GM18517 (cell line): ENCODE data around the gene ENTPD2.

ENCODE experiments used
- ATAC-seq: cut with Tn5 transposase; IDR thresholded peaks from one replicate; pipeline ENCODE4 v1.9.1; 2021; ENCODE audit warnings: mild to moderate bottlenecking, moderate library complexity; ENCODE audit not compliant: unreplicated experiment

ENTPD2 gene

GRCh38 chr9:137031904-137032640 is 21.8 kb downstream of the ENTPD2 start, which contains the start of gene FUT7:
Gene FUT7 (minus strand): TSS chr9:137032088. CDS start chr9:137031991, 97 bp downstream.
- ATAC-seq = no peak

- ATAC-seq = no peak
Measured at GRCh38 chr9:137030538-137031527, 23.0 kb downstream of the ENTPD2 start.

DNA sequence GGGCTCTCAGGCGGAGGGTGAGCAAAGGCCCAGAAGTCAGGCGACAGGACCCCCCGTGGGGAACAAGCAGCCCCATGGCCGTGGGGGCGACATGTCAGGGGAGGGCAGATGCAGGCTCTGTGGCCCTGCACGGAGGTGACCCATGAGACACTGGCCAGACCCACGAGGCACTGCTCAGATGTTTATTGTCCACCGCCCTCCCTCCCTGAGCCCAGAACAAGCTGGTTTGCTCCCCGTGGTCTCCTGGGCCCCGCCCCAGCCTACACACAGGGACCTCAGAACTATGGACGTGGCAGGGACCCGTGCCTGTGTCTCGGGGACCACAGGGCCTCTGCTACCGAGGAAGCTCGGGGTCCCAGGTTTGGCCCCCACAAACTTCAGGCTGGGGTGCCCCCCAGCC is 23.9 kb downstream of the ENTPD2 start:
- no peak for ATAC-seq

- ATAC-seq = peak; percentile 42
Measured at GRCh38 chr9:137029058-137029936, 24.6 kb downstream of the ENTPD2 start.

DNA sequence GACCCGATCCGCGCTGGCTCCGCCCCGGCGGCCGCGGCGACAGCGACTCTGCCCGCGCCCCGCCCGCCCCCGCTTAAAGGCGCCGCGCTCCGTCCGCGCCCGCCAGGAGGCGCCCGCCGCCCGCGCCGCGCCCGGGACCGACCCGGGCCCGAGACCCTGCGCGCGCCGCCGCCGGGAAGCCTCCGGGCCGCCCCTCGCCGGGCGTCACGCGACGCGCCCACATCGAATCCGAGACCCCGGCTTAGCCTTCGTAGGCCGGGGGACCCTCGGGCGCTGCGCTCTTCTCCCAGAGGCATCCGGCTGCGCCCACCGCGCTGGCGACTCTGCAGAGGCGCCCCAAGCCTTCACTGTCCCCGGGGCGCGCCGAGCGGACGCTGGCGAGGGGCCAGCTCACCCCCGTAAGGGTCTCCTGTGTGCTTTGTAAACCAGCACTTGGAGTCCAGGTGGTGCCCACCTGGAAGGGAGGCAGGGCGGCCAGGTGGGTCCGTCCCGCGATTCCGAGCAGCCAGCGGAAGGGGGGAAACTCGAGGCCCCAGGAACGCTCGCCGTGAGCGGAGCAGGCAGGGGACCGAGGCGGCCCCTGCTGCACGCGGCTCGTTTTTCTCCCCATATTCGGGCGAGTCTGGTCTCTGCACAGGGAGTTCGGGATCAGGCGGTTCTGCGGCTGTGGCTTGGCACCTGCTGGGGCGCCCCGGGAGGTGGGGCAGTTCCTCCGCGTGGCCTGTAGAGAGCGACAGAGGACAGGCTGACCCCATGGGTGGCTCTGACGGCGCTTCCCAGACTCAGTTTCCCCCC is 25.4 kb downstream of the ENTPD2 start:
- no peak for ATAC-seq

- ATAC-seq = no peak
Measured at GRCh38 chr9:137027369-137028262, 26.2 kb downstream of the ENTPD2 start, which contains the start of gene ABCA2. Gene ABCA2 (minus strand): TSS chr9:137028237. CDS start chr9:137028140, 97 bp downstream.

DNA sequence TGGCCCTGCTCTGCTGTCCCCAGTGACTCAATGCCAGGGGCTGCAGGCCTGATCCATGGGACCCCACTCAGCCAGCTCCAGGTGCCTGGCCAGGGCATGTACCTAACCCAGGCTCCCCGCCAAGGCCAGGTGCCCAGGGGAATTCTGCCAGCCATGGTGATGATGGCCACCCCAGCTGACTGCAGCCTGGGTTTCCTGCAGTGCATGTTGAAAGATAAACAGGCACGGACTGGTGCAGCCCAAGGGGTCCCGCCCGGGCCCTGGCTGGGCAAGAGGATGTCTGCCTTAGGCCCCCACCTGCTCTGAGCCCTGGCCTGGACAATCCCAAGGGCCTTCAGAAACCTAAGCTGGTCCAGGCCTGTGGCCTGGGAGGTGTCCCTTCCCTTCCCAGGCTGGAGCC is 27.0 kb downstream of the ENTPD2 start:
- ATAC-seq = no peak

- no peak for ATAC-seq
Measured at GRCh38 chr9:137026384-137026783, 27.5 kb downstream of the ENTPD2 start.

DNA sequence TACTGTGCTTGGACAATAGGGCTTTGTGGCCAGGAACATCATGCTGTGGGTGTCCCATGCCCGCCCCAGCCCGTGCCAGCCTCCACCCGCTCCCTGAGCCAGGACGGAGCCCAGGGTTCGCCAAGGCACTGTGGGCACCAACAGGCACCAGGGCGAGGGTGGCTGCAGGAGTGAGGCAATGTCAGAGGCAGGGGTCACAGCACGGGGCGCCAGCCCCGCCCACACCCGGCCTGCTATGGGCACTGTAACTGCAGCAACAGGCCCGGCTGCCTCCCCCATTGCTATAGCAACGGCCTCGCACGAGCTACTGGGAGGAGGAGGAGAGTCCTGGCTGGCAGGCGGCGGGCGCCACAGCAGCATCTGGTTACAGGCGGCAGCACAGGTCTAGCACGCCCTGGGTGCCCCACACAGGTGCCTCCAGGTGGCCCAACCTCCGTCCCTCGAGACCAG is 28.3 kb downstream of the ENTPD2 start:
- ATAC-seq = no peak

- no peak for ATAC-seq
Measured at GRCh38 chr9:137023583-137023991, 30.3 kb downstream of the ENTPD2 start.

DNA sequence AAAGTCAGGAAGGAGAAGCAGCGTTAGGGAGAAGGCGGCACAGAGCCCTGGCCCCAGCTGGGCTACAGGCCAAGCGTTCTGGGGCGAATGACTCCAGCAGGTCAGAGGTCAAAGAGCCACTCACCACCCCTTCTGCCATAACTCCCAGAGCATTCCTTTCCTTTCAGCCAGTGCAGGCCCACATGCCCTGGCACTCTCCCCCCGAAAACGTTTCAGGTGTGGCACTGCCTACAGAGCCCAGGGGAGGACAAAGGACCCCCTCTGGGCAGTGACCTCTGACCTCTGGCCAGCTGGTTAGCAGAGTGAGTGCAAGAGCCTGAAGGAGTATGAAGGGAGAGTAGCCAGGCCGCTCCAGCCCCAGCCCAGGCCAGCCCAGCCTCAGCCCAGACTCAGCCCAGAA is 30.7 kb downstream of the ENTPD2 start:
- ATAC-seq = no peak

- ATAC-seq = no peak
Measured at GRCh38 chr9:137022662-137023008, 31.2 kb downstream of the ENTPD2 start.

- no peak for ATAC-seq
Measured at GRCh38 chr9:137021979-137022661, 31.7 kb downstream of the ENTPD2 start.

GRCh38 chr9:137021568-137021978 is 32.3 kb downstream of the ENTPD2 start:
- no peak for ATAC-seq

GRCh38 chr9:137020771-137021567 is 32.9 kb downstream of the ENTPD2 start:
- no peak for ATAC-seq

- ATAC-seq = no peak
Measured at GRCh38 chr9:137019891-137020683, 33.8 kb downstream of the ENTPD2 start.
